Naive thymus-derived CD4-positive, alpha-beta T cell (primary cell): ENCODE measurements around the gene ERFL. TPM values are rescaled to one million over a fixed set of nuclear protein-coding genes. Genes with fewer than 3 reads are reported as not detected.
A peak's percentile ranks its signal among the peaks of the same experiment; 100 is the strongest.

Experiments used
- ATAC-seq: fragments of 150-1000 bp; cut with Tn5 transposase; 2 replicates; pipeline ENCODE4 v1.10.0; 2021; ENCODE audit warnings: mild to moderate bottlenecking, moderate library complexity
- CTCF ChIA-PET: fragments of 350-600 bp; sonication (Branson Sonifier 250); formaldehyde crosslinking; loops from one replicate; lab custom pipeline; 2021; ENCODE audit warnings: antibody characterized with exemption; lab: Charles Lee
- POLR2A ChIA-PET: fragments of 350-600 bp; sonication (Branson Sonifier 250); formaldehyde crosslinking; loops from one replicate; lab custom pipeline; 2021; ENCODE audit warnings: antibody characterized with exemption, inconsistent platforms; lab: Charles Lee
- DNase-seq, 9 donors: peaks; one replicate each; pipeline versions ENCODE4 v3.0.0 to v3.0.0-alpha.2; 2020 to 2022; ENCODE audit warnings: mixed read lengths in 1 of 9
- H3K27ac ChIP-seq: one replicate; pipeline ENCODE4 v1.7.0; 2013; ENCODE audit warnings: mild to moderate bottlenecking, low read depth, low read length, moderate library complexity
- H3K27me3 ChIP-seq, 2 donors: one replicate each; pipeline ENCODE4 v1.7.0; 2013; ENCODE audit warnings: low read length in 2 of 2, mild to moderate bottlenecking in 2 of 2, moderate library complexity in 2 of 2; ENCODE audit not compliant: control insufficient read depth in 2 of 2, insufficient read depth in 2 of 2
- H3K36me3 ChIP-seq, 3 experiments: 1 replicate in 2 of 3; 2 replicates in 1 of 3; pipeline ENCODE4 v1.7.0; 2013; ENCODE audit warnings: low read length in 3 of 3, mild to moderate bottlenecking in 3 of 3, moderate library complexity in 1 of 3; ENCODE audit not compliant: insufficient read depth in 3 of 3, control insufficient read depth in 2 of 3
- H3K4me1 ChIP-seq, 2 donors: one replicate each; pipeline ENCODE4 v1.7.0; 2013; ENCODE audit warnings: low read length in 2 of 2, mild to moderate bottlenecking in 2 of 2, moderate library complexity in 1 of 2; ENCODE audit not compliant: control insufficient read depth in 2 of 2, insufficient read depth in 2 of 2
- H3K4me3 ChIP-seq: 2 replicates; pipeline ENCODE4 v1.7.0; 2013; ENCODE audit warnings: mild to moderate bottlenecking, low read length
- H3K9me3 ChIP-seq, 3 experiments: 1 replicate in 2 of 3; 2 replicates in 1 of 3; pipeline ENCODE4 v1.7.0; 2013; ENCODE audit warnings: low read length in 3 of 3; ENCODE audit not compliant: control insufficient read depth in 2 of 3
- H3K27ac Mint-ChIP-seq, 9 donors: one replicate each; pipeline ENCODE4 v1.8.0; 2020 to 2022; ENCODE audit warnings: mixed read lengths in 9 of 9, mild to moderate bottlenecking in 8 of 9, moderate library complexity in 5 of 9, inconsistent platforms in 2 of 9
- H3K27me3 Mint-ChIP-seq, 5 donors: one replicate each; pipeline ENCODE4 v1.8.0; 2021 to 2022; ENCODE audit warnings: mixed read lengths in 5 of 5, mild to moderate bottlenecking in 1 of 5
- H3K36me3 Mint-ChIP-seq, 5 donors: one replicate each; pipeline ENCODE4 v1.8.0; 2020 to 2022; ENCODE audit warnings: mixed read lengths in 5 of 5, mild to moderate bottlenecking in 3 of 5, inconsistent platforms in 1 of 5
- H3K4me1 Mint-ChIP-seq, 7 donors: one replicate each; pipeline ENCODE4 v1.8.0; 2020 to 2022; ENCODE audit warnings: mixed read lengths in 7 of 7, mild to moderate bottlenecking in 3 of 7, inconsistent platforms in 1 of 7
- H3K4me3 Mint-ChIP-seq, 10 donors: one replicate each; pipeline ENCODE4 v1.8.0; 2020 to 2022; ENCODE audit warnings: mild to moderate bottlenecking in 10 of 10, mixed read lengths in 10 of 10, moderate library complexity in 6 of 10, inconsistent platforms in 2 of 10
- H3K9me3 Mint-ChIP-seq, 11 donors: one replicate each; pipeline ENCODE4 v1.8.0; 2020 to 2022; ENCODE audit warnings: mixed read lengths in 11 of 11, mild to moderate bottlenecking in 4 of 11, inconsistent platforms in 1 of 11, moderate library complexity in 1 of 11
- intact Hi-C, 2 donors: fragments of 100-400 bp; cut with micrococcal nuclease; formaldehyde crosslinking; loops; one replicate each; pipeline ENCODE4 v1.15.1; 2023
- polyA plus RNA-seq, 2 donors: library from polyadenylated mRNA; unstranded; fragments of 300-500 nt; fragmentation: Illumina TruSeq; gene quantifications; one replicate each; pipeline ENCODE4 v1.2.3, GENCODE V29; 2021
- total RNA-seq, 6 experiments: library from RNA in 5 of 6; stranded (reverse) in 5 of 6; gene quantifications; 1 replicate in 5 of 6; 2 replicates in 1 of 6; pipeline ENCODE4 v1.2.3 and lab custom pipeline; 2021 to 2026

The ERFL gene
- total and polyA plus RNA-seq, 7 experiments from 2014 or later: 3.0 to 15.0 (median 8.0) TPM; not detected in 2

- Mint-ChIP-seq H3K27ac (peak overlapping the region in 1 of 9 donors; percentile 60), H3K36me3 (peaks cover 0 to 8% (median 4%) of the 10 kb centered on the region in 5 donors), H3K4me3 (peak overlapping the region in 1 of 10 donors; percentile 39), H3K27me3 (peaks cover 0 to 17% (median 9%) of the 10 kb centered on the region in 5 donors), H3K4me1 (peaks cover 14 to 22% (median 17%) of the 10 kb centered on the region in 7 donors), H3K9me3 (peaks cover 0 to 3% (median 0%) of the 10 kb centered on the region in 11 donors)
- ChIA-PET POLR2A (interaction anchor here (1.0 to 1.5 kb wide), 3 partner anchors 11 to 62 kb away, joined by 3 to 4 read pairs (median 4); partner anchors contain the start of gene RPS19), CTCF (interaction anchor here (1.0 kb wide), 1 partner anchor 127 kb away, joined by 4 read pairs; no protein-coding TSS in a partner anchor)
- H3K4me3 ChIP-seq: no peak overlapping the region
- intact Hi-C loops: no loop called here
- no peaks in the 10 kb centered on the region for H3K27me3 ChIP-seq
- no peaks in the 10 kb centered on the region for H3K9me3 ChIP-seq
- DNase-seq: no peak
- no peak overlapping the region for H3K27ac ChIP-seq
- no peak for ATAC-seq
- peaks cover 0 to 12% of the 10 kb centered on the region in 2 donors for H3K4me1 ChIP-seq
- H3K36me3 ChIP-seq: no peaks in the 10 kb centered on the region
These were observed 5.7 kb downstream of the ERFL start for GRCh38 chr19:41922585-41922984.

GRCh38 chr19:41921577-41922576, 6.4 kb downstream of the ERFL start:
- H3K27me3 ChIP-seq: no peaks in the 10 kb centered on the region
- H3K27ac ChIP-seq: no peak overlapping the region
- H3K4me3 ChIP-seq: no peak overlapping the region
- no peaks in the 10 kb centered on the region for H3K36me3 ChIP-seq
- peaks cover 0 to 13% of the 10 kb centered on the region in 2 donors for H3K4me1 ChIP-seq
- Mint-ChIP-seq H3K4me1 (peaks cover 14 to 22% (median 17%) of the 10 kb centered on the region in 7 donors), H3K27ac (peak overlapping the region in 5 of 9 donors; percentile 21 to 67 (median 39)), H3K27me3 (peaks cover 0 to 17% (median 9%) of the 10 kb centered on the region in 5 donors), H3K36me3 (peaks cover 0 to 8% (median 4%) of the 10 kb centered on the region in 5 donors), H3K4me3 (peak overlapping the region in 5 of 10 donors; percentile 12 to 46 (median 30)), H3K9me3 (peaks cover 0 to 3% (median 0%) of the 10 kb centered on the region in 11 donors)
- ChIA-PET POLR2A (interaction anchor here (0.6 to 1.7 kb wide), 5 partner anchors 10 to 61 kb away, joined by 3 to 4 read pairs (median 4); partner anchors contain the start of gene RPS19), CTCF (interaction anchor here (1.0 kb wide), 1 partner anchor 127 kb away, joined by 4 read pairs; no protein-coding TSS in a partner anchor)
- no peak for ATAC-seq
- DNase-seq: no peak
- intact Hi-C loops: no loop called here
- H3K9me3 ChIP-seq: no peaks in the 10 kb centered on the region

- peaks cover 0 to 8% (median 4%) of the 10 kb centered on the region in 5 donors for H3K36me3 Mint-ChIP-seq
- ChIA-PET POLR2A (interaction anchor here (1.0 to 1.7 kb wide), 3 partner anchors 9 to 60 kb away, joined by 4 read pairs; partner anchors contain the start of gene RPS19), CTCF (interaction anchor here (1.0 kb wide), 1 partner anchor 126 kb away, joined by 4 read pairs; no protein-coding TSS in a partner anchor)
- H3K4me1 ChIP-seq: peaks cover 5 to 22% of the 10 kb centered on the region in 2 donors
- no peak overlapping the region for H3K27ac ChIP-seq
- no peaks in the 10 kb centered on the region for H3K9me3 ChIP-seq
- H3K27ac Mint-ChIP-seq: peak overlapping the region in 2 of 9 donors; percentile 21 to 39
- H3K4me1 Mint-ChIP-seq: peaks cover 14 to 22% (median 17%) of the 10 kb centered on the region in 7 donors
- H3K9me3 Mint-ChIP-seq: peaks cover 0 to 3% (median 0%) of the 10 kb centered on the region in 11 donors
- ATAC-seq (no peak), DNase-seq (no peak)
- no peak overlapping the region for H3K4me3 ChIP-seq
- H3K36me3 ChIP-seq: no peaks in the 10 kb centered on the region
- intact Hi-C loops: no loop called here
- peaks cover 0 to 8% of the 10 kb centered on the region in 2 donors for H3K27me3 ChIP-seq
- H3K27me3 Mint-ChIP-seq: peaks cover 0 to 17% (median 9%) of the 10 kb centered on the region in 5 donors
- peak overlapping the region in 5 of 10 donors; percentile 15 to 46 (median 19) for H3K4me3 Mint-ChIP-seq
These were observed 7.2 kb downstream of the ERFL start for GRCh38 chr19:41920882-41921576.

GRCh38 chr19:41919948-41920712, 8.1 kb downstream of the ERFL start:
- Histone ChIP-seq H3K4me1 (peaks cover 11 to 30% of the 10 kb centered on the region in 2 donors), H3K27me3 (peaks cover 0 to 14% of the 10 kb centered on the region in 2 donors), H3K36me3 (no peaks in the 10 kb centered on the region), H3K4me3 (no peak overlapping the region), H3K9me3 (no peaks in the 10 kb centered on the region), H3K27ac (no peak overlapping the region)
- H3K4me3 Mint-ChIP-seq: no peak overlapping the region
- H3K27ac Mint-ChIP-seq: no peak overlapping the region
- peaks cover 0 to 17% (median 9%) of the 10 kb centered on the region in 5 donors for H3K27me3 Mint-ChIP-seq
- no peak for DNase-seq
- no peak for ATAC-seq
- POLR2A ChIA-PET: interaction anchor here (0.8 to 1.7 kb wide), 6 partner anchors 9 to 47 kb away, joined by 3 to 7 read pairs (median 4); no protein-coding TSS in a partner anchor
- CTCF ChIA-PET: interaction anchor here (1.1 kb wide), 1 partner anchor 15 kb away, joined by 4 read pairs; no protein-coding TSS in a partner anchor
- peaks cover 14 to 22% (median 17%) of the 10 kb centered on the region in 7 donors for H3K4me1 Mint-ChIP-seq
- H3K36me3 Mint-ChIP-seq: peaks cover 0 to 8% (median 4%) of the 10 kb centered on the region in 5 donors
- intact Hi-C loops: no loop called here
- peaks cover 0 to 3% (median 0%) of the 10 kb centered on the region in 11 donors for H3K9me3 Mint-ChIP-seq

- Mint-ChIP-seq H3K9me3 (peaks cover 0 to 3% (median 0%) of the 10 kb centered on the region in 11 donors), H3K27ac (no peak overlapping the region), H3K27me3 (peaks cover 0 to 17% (median 9%) of the 10 kb centered on the region in 5 donors), H3K4me1 (peaks cover 16 to 26% (median 23%) of the 10 kb centered on the region in 7 donors), H3K4me3 (no peak overlapping the region), H3K36me3 (peaks cover 0 to 8% (median 4%) of the 10 kb centered on the region in 5 donors)
- no peaks in the 10 kb centered on the region for H3K36me3 ChIP-seq
- peaks cover 11 to 41% of the 10 kb centered on the region in 2 donors for H3K4me1 ChIP-seq
- no peak overlapping the region for H3K4me3 ChIP-seq
- H3K9me3 ChIP-seq: no peaks in the 10 kb centered on the region
- no peak overlapping the region for H3K27ac ChIP-seq
- POLR2A ChIA-PET: interaction anchor here (0.7 to 1.7 kb wide), 5 partner anchors 8 to 46 kb away, joined by 3 to 7 read pairs (median 4); no protein-coding TSS in a partner anchor
- ATAC-seq: no peak
- DNase-seq: no peak
- CTCF ChIA-PET: interaction anchor here (0.7 to 1.1 kb wide), 3 partner anchors 14 to 47 kb away, joined by 3 to 4 read pairs (median 3); no protein-coding TSS in a partner anchor
- intact Hi-C loops: no loop called here
- H3K27me3 ChIP-seq: peaks cover 0 to 23% of the 10 kb centered on the region in 2 donors
These were observed 9.5 kb downstream of the ERFL start for GRCh38 chr19:41918653-41919244.
